Mucosa of descending colon (tissue), 3 donors: ENCODE results near the gene RWDD1. TPM values are rescaled to one million over a fixed set of nuclear protein-coding genes. Genes with fewer than 3 reads are reported as not detected.

Experiments
- ATAC-seq: fragments of 200-7000 bp; cut with Tn5 transposase; one replicate; pipeline ENCODE4 v1.9.1; 2020; ENCODE audit warnings: mild to moderate bottlenecking, moderate library complexity
- DNase-seq, 3 donors: peaks; one replicate each; pipeline ENCODE4 v3.0.0-alpha.2; 2020
- H3K36me3 ChIP-seq: fragments of 200-600 bp; one replicate; pipeline ENCODE4 v1.8.0; 2021; ENCODE audit warnings: low read depth, mild to moderate bottlenecking
- H3K4me1 ChIP-seq: fragments of 200-600 bp; one replicate; pipeline ENCODE4 v1.8.0; 2021; ENCODE audit warnings: low read depth, mild to moderate bottlenecking
- H3K4me3 ChIP-seq: fragments of 200-600 bp; one replicate; pipeline ENCODE4 v1.8.0; 2021; ENCODE audit warnings: mild to moderate bottlenecking
- H3K9me3 ChIP-seq: fragments of 200-600 bp; one replicate; pipeline ENCODE4 v1.8.0; 2021; ENCODE audit warnings: mild to moderate bottlenecking
- intact Hi-C, 2 donors: fragments of 100-400 bp; cut with DNase I in 1 of 2; cut with micrococcal nuclease in 1 of 2; formaldehyde crosslinking; loops; one replicate each; pipeline versions ENCODE4 v1.11.0 to v1.11.1; 2022; cut with DNase I, micrococcal nuclease
- total RNA-seq, 3 donors: library from RNA; stranded (reverse); fragmentation: NEBNext Ultra II Directional in 2 of 3; extraction: Animal tissue kit (Norgen Biotek cat#: 25700) in 2 of 3; gene quantifications; one replicate each; pipeline versions ENCODE4 v1.2.1 to v1.2.4, GENCODE V29; 2021 to 2023
- TF ChIP-seq, protein P1 (sequence below): fragments of 200-600 bp; IDR thresholded peaks from one replicate; pipeline ENCODE4 v1.8.0; 2022; ENCODE audit warnings: antibody characterized with exemption, mild to moderate bottlenecking
- donor health status: DM: no; HTN: no; CAD: no; lungs with moderate emphysema.
- donor health status: DM: no; HTN: no; CAD: no.
- donor health status: DM: no; HTN: yes; CAD: no.

Gene RWDD1
- total RNA-seq, 3 donors from 2014 or later: 21.0 to 58.0 (median 34.2) TPM

DNA sequence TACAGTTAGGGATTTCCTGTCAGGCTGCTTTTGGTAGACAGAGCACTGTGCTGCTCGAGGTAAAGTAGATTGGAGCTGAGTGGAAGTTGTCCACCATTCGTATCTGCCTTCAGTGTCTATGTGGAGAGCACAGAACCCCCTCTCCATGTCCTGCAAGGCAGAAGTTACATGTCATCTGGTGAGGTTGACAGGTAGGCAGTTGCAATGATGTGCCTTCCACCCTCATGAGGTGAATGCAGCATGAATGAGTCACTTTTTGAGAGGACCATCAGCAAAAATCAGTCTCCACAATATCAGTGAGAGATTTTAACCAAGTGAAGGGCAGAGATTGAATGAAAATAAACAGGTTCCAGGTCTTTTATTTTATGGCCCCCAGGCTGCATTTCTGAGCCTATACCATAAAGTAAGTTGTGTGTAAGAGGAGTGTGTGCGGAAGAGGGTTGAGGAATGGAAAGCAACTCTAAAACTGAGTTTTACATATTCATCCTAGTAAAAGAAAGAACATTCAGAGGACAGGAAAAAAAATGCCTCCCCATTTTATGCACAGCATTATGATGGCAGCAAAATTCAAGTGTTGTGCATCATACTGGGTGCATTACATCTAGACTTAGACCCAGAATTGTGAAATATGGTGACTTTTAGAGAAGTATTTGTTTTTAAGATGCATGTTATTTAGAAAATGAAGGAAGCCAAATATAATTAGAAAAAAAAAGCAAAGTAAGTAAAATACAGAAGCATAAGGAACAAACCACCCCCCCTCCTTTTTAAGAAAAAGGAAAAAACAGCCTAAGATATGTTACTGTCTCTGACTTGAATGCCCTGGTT lies 41.6 kb upstream of the RWDD1 start:
- intact Hi-C loops: loop anchor here (5.0 to 10.0 kb wide), 2 partner anchors 242 to 245 kb away; no protein-coding TSS in a partner anchor
- ATAC-seq (no peak), DNase-seq (no peak)
- no peaks in the 10 kb centered on the region for H3K36me3 ChIP-seq
- H3K4me3 ChIP-seq: no peak overlapping the region
- no peaks in the 10 kb centered on the region for H3K9me3 ChIP-seq
- TF ChIP-seq, protein P1, sequence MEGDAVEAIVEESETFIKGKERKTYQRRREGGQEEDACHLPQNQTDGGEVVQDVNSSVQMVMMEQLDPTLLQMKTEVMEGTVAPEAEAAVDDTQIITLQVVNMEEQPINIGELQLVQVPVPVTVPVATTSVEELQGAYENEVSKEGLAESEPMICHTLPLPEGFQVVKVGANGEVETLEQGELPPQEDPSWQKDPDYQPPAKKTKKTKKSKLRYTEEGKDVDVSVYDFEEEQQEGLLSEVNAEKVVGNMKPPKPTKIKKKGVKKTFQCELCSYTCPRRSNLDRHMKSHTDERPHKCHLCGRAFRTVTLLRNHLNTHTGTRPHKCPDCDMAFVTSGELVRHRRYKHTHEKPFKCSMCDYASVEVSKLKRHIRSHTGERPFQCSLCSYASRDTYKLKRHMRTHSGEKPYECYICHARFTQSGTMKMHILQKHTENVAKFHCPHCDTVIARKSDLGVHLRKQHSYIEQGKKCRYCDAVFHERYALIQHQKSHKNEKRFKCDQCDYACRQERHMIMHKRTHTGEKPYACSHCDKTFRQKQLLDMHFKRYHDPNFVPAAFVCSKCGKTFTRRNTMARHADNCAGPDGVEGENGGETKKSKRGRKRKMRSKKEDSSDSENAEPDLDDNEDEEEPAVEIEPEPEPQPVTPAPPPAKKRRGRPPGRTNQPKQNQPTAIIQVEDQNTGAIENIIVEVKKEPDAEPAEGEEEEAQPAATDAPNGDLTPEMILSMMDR: no peak
- H3K4me1 ChIP-seq: no peaks in the 10 kb centered on the region

- TF ChIP-seq, protein P1: no peak
- no peaks in the 10 kb centered on the region for H3K9me3 ChIP-seq
- H3K36me3 ChIP-seq: no peaks in the 10 kb centered on the region
- ATAC-seq: no peak
- DNase-seq: no peak
- H3K4me1 ChIP-seq: no peaks in the 10 kb centered on the region
- intact Hi-C loops: loop anchor here (5.0 to 10.0 kb wide), 2 partner anchors 243 to 246 kb away; no protein-coding TSS in a partner anchor
- no peak overlapping the region for H3K4me3 ChIP-seq
Observed at GRCh38 chr6:116530436-116530835, 40.9 kb upstream of the RWDD1 start.

- intact Hi-C loops: loop anchor here (5.0 to 10.0 kb wide), 2 partner anchors 245 to 247 kb away; no protein-coding TSS in a partner anchor
- no peaks in the 10 kb centered on the region for H3K9me3 ChIP-seq
- ATAC-seq: peak; percentile 80
- H3K4me3 ChIP-seq: no peak overlapping the region
- TF ChIP-seq, protein P1: peak; percentile 62
- peak in 1 of 3 donors; percentile 81 for DNase-seq
- no peaks in the 10 kb centered on the region for H3K4me1 ChIP-seq
- H3K36me3 ChIP-seq: no peaks in the 10 kb centered on the region
Observed at GRCh38 chr6:116531675-116532570, 39.4 kb upstream of the RWDD1 start.

DNA sequence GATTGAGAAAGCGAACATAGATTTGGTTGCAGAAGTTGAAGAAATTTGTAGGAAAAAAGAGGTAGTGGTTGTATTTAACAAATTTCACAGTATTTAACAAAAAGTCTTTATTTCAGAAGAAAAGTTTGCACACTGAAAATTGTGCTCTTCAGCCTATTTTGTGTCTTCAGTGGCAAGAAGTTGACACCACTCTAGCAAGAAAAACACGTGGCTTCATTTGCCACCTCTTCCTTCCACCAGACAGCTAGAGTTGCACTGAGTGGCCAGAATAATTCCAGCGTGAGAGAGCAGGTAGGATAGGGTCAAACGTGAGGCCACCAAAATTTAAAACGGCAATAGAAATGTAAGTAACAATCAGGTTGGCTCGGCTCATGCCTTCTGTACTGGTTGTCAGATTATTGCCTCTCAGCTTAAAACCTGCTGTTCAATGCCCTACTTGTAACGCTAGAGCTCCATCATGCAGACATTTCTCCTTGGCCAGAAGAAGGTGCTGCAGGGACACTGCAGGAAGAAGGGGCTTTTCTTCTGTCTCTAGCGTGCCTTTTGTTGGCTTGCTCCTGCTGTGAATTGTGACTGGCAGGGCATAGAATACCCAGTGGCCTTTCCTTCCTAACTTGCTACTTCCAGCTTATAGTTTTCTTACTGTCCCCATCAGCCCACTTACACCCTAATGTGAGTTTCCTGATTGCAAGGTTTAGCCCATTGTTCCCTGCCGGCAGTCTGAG lies 37.9 kb upstream of the RWDD1 start:
- no peaks in the 10 kb centered on the region for H3K36me3 ChIP-seq
- no peaks in the 10 kb centered on the region for H3K9me3 ChIP-seq
- no peak for DNase-seq
- H3K4me1 ChIP-seq: no peaks in the 10 kb centered on the region
- no peak for ATAC-seq
- intact Hi-C loops: loop anchor here (5.0 to 10.0 kb wide), 2 partner anchors 246 to 249 kb away; no protein-coding TSS in a partner anchor
- TF ChIP-seq, protein P1: no peak
- no peak overlapping the region for H3K4me3 ChIP-seq

GRCh38 chr6:116535109-116535508 lies 36.2 kb upstream of the RWDD1 start:
- DNase-seq: no peak
- no peaks in the 10 kb centered on the region for H3K9me3 ChIP-seq
- intact Hi-C loops: loop anchor here (5.0 to 10.0 kb wide), 2 partner anchors 112 to 250 kb away; no protein-coding TSS in a partner anchor
- no peak for ATAC-seq
- H3K4me3 ChIP-seq: no peak overlapping the region
- H3K4me1 ChIP-seq: no peaks in the 10 kb centered on the region
- TF ChIP-seq, protein P1: no peak
- H3K36me3 ChIP-seq: no peaks in the 10 kb centered on the region
